NT2/D1 (cell line): Measurements from ENCODE around the gene PSMB10.

Source experiments
- SUZ12 ChIP-seq: IDR thresholded peaks from 2 replicates; pipeline ENCODE4 v1.6.1; 2011; ENCODE audit not compliant: insufficient read length, insufficient read depth; ENCODE audit errors: extremely low read depth
- YY1 ChIP-seq: IDR thresholded peaks from 2 replicates; pipeline ENCODE4 v1.6.1; 2011; ENCODE audit not compliant: insufficient read length, insufficient read depth

GRCh38 chr16:67977005-67977404 lies 40.4 kb upstream of the PSMB10 start:
- TF ChIP-seq YY1 (no peak), SUZ12 (no peak)
